Activated CD4-positive, alpha-beta T cell treated with anti-CD3 and anti-CD28 coated beads, Interleukin-2, Interleukin-4, amounts not matched to agents 100 ng/mL and 50 ng/mL, durations not matched to agents 16 hours and 8 hours (primary cell): ENCODE results near the gene GPRIN1.
"Not testable (repeated sequence)": the region's sequence is repeated elsewhere in the genome, so short reads cannot be mapped to it uniquely, and the experiment has no call there.

Experiments used
- DNase-seq: peaks from one replicate; pipeline ENCODE4 v3.0.0-alpha.2; 2020; ENCODE audit warnings: low spot score

The GPRIN1 gene

GRCh38 chr5:176597417-176598389, 12.3 kb downstream of the GPRIN1 start:
- DNase-seq: no peak

GRCh38 chr5:176596689-176597416, 13.1 kb downstream of the GPRIN1 start:
- DNase-seq: peak; percentile 57

- DNase-seq: no peak
Observed at GRCh38 chr5:176596069-176596644, 13.8 kb downstream of the GPRIN1 start.

DNA sequence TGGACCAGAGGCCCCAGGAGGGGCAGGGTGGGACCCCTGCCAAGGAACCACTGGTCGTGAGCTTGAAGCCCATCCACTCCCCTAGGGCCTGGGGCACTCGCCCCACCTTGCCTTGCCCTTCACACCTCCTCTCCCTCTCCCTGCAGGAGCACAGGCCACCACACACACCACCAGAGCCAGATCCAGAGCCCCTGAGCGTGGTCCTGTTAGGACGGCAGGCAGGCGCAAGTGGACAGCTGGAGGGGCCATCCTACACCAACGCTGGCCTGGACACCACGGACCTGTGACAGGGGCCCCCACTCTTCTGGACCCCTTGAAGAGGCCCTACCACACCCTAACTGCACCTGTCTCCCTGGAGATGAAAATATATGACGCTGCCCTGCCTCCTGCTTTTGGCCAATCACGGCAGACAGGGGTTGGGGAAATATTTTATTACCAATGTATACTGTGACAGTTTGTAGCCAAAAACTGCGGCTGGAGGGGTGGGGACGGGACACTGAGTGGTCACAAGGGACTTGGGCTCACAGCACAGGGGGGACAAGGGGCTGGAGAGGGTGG, 14.5 kb downstream of the GPRIN1 start:
- DNase-seq: no peak

DNA sequence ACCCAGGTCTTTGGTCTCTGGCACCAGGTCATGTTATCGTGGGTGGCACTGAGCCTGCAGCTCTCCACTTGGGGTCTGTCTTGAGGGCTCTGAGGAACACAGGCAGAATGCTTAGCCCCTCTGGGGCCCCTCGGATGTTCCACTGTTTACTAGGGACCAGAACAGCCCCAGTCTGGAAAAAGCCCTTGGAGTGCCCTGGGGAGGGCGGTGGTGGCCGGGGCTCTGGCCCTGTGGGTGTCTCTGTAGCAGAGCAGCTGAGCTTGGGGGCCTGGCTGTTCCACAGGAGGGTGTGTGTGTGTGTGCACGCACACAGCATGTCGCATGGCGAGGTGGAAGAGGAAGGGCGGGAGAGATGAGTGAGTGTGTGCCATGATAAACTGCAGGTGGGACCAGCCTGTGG, 15.4 kb downstream of the GPRIN1 start:
- no peak for DNase-seq

- DNase-seq: no peak
Observed at GRCh38 chr5:176593273-176593869, 16.6 kb downstream of the GPRIN1 start.

- no peak for DNase-seq
Observed at GRCh38 chr5:176592573-176592972, 17.4 kb downstream of the GPRIN1 start.

GRCh38 chr5:176591667-176592066, 18.3 kb downstream of the GPRIN1 start:
- not testable (repeated sequence) for DNase-seq

DNA sequence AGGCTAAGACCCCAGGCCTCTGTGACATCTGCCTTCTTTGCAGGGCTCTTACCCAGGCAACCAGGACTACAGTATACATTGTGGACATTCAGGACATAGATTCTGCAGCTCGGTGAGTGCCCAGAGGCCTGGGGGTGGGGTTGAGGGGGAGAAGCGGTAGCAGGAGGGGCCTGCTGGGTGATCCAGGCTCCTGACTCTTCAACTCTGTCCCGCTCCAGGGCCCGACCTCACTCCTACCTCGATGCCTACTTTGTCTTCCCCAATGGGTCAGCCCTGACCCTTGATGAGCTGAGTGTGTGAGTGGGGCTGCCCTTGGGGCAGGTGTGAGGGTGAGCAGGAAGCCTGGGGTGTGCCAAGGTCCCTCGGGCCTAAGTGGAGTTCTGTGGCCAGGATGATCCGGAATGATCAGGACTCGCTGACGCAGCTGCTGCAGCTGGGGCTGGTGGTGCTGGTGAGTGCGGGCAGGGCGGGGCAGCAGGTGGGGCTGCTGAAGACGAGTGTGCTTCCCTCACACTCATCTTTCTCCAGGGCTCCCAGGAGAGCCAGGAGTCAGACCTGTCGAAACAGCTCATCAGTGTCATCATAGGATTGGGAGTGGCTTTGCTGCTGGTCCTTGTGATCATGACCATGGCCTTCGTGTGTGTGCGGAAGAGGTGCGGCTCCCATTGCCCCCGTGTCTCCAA, 19.8 kb downstream of the GPRIN1 start:
- DNase-seq: no peak

DNA sequence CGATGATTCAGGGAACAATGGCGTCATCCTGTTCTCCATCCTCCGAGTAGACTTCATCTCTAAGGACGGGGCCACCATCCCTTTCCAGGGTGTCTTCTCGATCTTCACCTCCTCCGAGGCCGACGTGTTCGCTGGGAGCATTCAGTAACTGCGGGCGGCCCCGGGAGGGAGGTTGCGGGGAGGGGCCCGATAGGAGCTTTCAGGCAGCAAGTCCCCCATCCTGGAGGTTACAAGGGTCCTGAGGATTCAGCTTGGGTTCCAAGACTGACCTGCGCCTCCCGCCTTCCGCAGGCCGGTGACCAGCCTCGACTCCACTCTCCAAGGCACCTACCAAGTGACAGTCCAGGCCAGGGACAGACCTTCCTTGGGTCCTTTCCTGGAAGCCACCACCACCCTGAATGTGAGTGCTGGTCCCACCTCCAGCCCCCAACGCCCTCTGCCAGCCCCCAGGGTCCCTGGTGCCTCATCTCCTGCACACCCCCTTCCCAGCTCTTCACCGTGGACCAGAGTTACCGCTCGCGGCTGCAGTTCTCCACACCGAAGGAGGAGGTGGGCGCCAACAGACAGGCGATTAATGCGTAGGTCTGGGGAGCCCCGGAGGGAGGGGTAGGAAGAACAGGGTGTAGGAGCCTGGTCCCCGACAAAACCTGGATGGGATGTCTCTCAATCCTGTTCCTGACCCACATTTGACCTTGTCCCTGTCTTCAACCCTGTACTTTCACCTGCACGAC, 20.8 kb downstream of the GPRIN1 start:
- no peak for DNase-seq

DNA sequence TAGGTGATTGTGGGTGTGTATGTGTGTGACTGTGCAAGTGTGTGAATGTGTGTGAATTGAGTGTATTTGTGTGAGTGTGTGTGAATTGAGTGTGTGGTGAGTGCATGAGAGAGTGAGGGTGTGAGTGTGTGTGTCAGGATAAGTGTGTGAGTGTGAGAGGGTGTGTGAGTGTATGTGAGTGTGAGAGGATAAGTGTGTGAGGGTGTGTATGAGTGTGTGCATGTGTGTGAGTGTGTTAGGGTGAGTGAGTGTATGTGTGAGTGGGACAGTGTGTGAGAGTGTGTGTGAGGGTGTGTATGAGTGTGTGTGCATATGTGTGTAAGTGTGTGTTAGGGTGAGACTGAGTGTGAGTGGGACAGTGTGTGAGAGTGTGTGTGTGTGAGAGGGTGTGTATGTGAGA, 21.7 kb downstream of the GPRIN1 start:
- no peak for DNase-seq

GRCh38 chr5:176587398-176587797, 22.6 kb downstream of the GPRIN1 start:
- DNase-seq: no peak

GRCh38 chr5:176583076-176583475, 26.9 kb downstream of the GPRIN1 start:
- DNase-seq: no peak

DNA sequence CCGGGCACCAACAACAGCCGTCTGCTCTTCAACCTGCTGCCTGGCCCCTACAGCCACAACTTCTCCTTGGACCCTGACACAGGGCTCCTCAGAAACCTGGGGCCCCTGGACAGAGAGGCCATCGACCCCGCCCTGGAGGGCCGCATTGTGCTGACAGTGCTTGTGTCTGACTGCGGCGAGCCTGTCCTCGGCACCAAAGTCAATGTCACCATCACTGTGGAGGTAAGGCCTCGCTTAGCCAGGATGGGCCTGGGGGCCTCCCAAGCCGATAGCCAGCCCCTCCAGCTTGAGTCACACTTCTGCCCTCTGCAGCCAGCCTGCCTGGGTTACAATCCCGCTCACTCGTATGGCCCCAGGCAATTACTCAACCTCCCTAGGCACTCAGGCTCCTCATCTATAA, 28.6 kb downstream of the GPRIN1 start:
- no peak for DNase-seq

GRCh38 chr5:176579323-176579722, 30.6 kb downstream of the GPRIN1 start:
- DNase-seq: no peak

DNA sequence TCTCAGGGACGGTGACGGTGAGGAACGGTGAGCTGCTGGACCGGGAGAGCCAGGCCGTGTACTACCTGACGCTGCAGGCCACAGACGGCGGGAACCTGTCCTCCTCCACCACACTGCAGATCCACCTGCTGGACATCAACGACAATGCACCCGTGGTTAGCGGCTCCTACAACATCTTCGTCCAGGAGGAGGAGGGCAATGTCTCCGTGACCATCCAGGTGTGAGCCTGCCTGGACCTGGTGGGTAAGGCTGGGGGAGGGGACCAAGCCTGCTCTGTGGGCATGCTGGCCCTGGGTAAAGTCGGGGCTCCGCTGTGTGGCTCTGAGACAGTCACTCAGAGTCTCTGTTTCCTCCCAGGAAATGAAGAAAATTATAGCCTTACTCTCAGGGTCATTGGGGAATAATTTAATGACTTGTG, 31.6 kb downstream of the GPRIN1 start:
- no peak for DNase-seq

DNA sequence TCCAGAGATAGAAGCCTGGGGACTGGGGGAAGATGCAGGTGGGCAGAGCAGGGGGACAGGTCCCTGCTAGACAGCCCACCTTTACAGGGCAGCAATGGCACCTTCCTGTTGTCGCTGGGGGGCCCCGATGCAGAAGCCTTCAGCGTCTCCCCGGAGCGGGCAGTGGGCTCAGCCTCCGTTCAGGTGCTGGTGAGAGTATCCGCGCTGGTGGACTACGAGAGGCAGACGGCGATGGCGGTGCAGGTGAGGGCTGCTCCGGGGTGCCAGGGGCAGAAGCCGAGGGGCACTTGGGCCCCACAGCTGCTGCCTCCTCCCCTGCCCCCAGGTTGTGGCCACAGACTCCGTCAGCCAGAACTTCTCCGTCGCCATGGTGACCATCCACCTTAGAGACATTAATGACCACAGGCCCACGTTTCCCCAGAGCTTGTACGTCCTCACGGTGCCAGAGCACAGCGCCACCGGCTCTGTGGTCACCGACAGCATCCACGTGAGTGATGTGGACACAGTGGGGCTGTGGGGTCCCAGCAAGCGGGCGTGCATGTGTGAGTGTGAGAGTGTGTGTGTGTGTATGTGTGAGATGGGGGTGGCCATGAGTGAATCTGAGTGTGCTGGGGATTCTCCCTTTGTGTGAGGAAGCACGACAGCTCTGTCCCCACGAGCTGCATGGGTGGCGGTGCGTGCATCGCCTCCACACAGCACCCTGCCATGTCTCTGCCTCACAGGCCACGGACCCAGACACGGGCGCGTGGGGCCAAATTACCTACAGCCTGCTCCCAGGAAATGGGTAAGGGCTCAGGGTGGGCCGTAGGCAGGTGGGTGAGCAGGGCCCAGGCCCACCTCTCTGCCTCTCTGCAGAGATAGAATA, 32.4 kb downstream of the GPRIN1 start:
- no peak for DNase-seq

DNA sequence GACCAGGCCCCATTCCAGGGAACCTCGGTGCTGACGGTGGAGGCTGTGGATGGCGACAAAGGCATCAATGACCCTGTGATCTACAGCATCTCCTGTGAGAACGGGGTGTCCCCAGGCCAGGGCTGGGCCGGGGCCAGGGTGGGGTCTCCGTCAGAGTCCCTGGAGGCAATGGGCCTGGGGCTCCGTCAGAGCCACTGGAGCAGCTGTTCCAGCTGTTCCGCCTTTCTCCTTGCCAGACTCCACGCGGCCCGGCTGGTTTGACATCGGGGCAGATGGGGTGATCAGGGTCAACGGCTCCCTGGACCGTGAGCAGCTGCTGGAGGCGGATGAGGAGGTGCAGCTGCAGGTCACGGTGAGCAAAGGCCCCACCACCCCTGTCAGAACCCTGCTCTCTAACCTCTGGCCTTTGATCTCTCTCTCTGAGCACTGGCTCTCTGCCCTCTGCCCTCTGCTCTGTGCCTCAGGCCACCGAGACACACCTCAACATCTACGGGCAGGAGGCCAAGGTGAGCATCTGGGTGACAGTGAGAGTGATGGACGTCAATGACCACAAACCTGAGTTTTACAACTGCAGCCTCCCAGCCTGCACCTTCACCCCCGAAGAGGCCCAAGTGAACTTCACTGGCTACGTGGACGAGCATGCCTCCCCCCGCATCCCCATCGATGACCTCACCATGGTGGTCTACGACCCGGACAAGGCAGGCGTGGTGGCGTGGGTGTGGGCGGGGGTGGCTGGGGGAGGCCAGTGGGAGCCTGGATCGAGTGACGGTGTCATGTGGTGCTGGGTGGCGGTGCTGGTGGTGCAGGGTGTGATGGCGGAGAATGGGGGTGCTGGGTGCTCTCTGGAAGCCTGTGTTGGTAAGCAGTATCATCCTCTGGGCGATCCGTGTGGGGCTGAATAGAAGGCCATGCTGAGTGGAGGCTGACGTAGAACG, 34.2 kb downstream of the GPRIN1 start:
- DNase-seq: no peak

GRCh38 chr5:176575066-176575465, 34.9 kb downstream of the GPRIN1 start:
- no peak for DNase-seq
